Smooth muscle cell (in vitro differentiated cells): ENCODE results near the gene EIF5B. TPM values are rescaled to one million over a fixed set of nuclear protein-coding genes. Genes with fewer than 3 reads are reported as not detected.
"Not testable (repeated sequence)": the region's sequence is repeated elsewhere in the genome, so short reads cannot be mapped to it uniquely, and the experiment has no call there.

Experiments used
- DNase-seq: peaks from one replicate; lab custom pipeline; 2025; ENCODE audit not compliant: unreplicated experiment; lab: John Stamatoyannopoulos, UW
- H2AFZ ChIP-seq: fragments of 200-600 bp; sonication (generic); 2 replicates; pipeline ENCODE4 v1.6.0; 2016; ENCODE audit warnings: antibody characterized with exemption, low read depth, mild to moderate bottlenecking
- H3F3A ChIP-seq: fragments of 200-600 bp; sonication (generic); 2 replicates; pipeline ENCODE4 v1.6.0; 2017; ENCODE audit warnings: antibody characterized with exemption, low read depth
- H3K27ac ChIP-seq: fragments of 200-600 bp; sonication (generic); 2 replicates; pipeline ENCODE4 v1.5.1; 2016; ENCODE audit warnings: low read depth, mild to moderate bottlenecking
- H3K27me3 ChIP-seq: fragments of 200-600 bp; sonication (generic); 2 replicates; pipeline ENCODE4 v1.6.1; 2016; ENCODE audit warnings: low read depth, mild to moderate bottlenecking
- H3K36me3 ChIP-seq: fragments of 200-600 bp; sonication (generic); 2 replicates; pipeline ENCODE4 v1.5.1; 2016; ENCODE audit warnings: low read depth
- H3K4me1 ChIP-seq: fragments of 200-600 bp; sonication (generic); 2 replicates; pipeline ENCODE4 v1.5.1; 2016; ENCODE audit warnings: low read depth
- H3K4me2 ChIP-seq: fragments of 200-600 bp; sonication (generic); 2 replicates; pipeline ENCODE4 v1.6.0; 2016; ENCODE audit warnings: mild to moderate bottlenecking
- H3K4me3 ChIP-seq: fragments of 200-600 bp; sonication (generic); 2 replicates; pipeline ENCODE4 v1.5.1; 2016; ENCODE audit warnings: mild to moderate bottlenecking
- H3K79me2 ChIP-seq: fragments of 200-600 bp; sonication (generic); 2 replicates; pipeline ENCODE4 v1.6.0; 2016; ENCODE audit warnings: low read depth, mild to moderate bottlenecking
- H3K9ac ChIP-seq: fragments of 200-600 bp; sonication (generic); 2 replicates; pipeline ENCODE4 v1.6.0; 2016; ENCODE audit warnings: low read depth
- H3K9me3 ChIP-seq: fragments of 200-600 bp; sonication (generic); replicated peaks from 2 replicates; pipeline ENCODE4 v1.5.1; 2016; ENCODE audit warnings: low read depth
- H4K20me1 ChIP-seq: fragments of 200-600 bp; sonication (generic); 2 replicates; pipeline ENCODE4 v1.6.0; 2016; ENCODE audit warnings: low read depth
- CTCF ChIP-seq: fragments of 200-600 bp; sonication (generic); IDR thresholded peaks from 2 replicates; pipeline ENCODE4 v1.5.1; 2017; ENCODE audit warnings: borderline replicate concordance, mild to moderate bottlenecking, antibody characterized with exemption; ENCODE audit not compliant: insufficient read depth, poor library complexity, severe bottlenecking
- WGBS: methylation state at CpG from one replicate; pipeline ENCODE4 v1.1.7; 2016; ENCODE audit warnings: low lambda C conversion rate; 5-methylcytosine and 5-hydroxymethylcytosine counted together
- polyA plus RNA-seq: library from polyadenylated mRNA; unstranded; fragments of >200 nt; fragmentation: Nextera tagmentation; extraction: Ambion mirVana; gene quantifications from 2 replicates; pipeline ENCODE4 v1.2.1, GENCODE V29; 2016
- total RNA-seq: library from RNA; depleted of rRNA; stranded (reverse); fragments of >200 nt; gene quantifications from 2 replicates; pipeline ENCODE4 v1.2.3, GENCODE V29; 2014

Gene EIF5B
- 23.3 and 29.2 TPM in 2 replicates for total RNA-seq
- 17.1 and 21.7 TPM in 2 replicates for polyA plus RNA-seq

- peaks cover 84% of the 10 kb centered on the region for H3K79me2 ChIP-seq
- WGBS = under 1% methylated on average over 87 of the region's 87 CpGs
Measured at GRCh38 chr2:99337113-99338028, at the start of gene EIF5B. Gene EIF5B, plus strand, starts transcription at chr2:99337389. Its CDS starts 166 bp downstream, at chr2:99337555.

GRCh38 chr2:99297994-99298393, 39.2 kb upstream of the EIF5B start:
- no peak for DNase-seq

More at GRCh38 chr2:99337113-99338028, at the start of gene EIF5B:
- no peaks in the 10 kb centered on the region for H3F3A ChIP-seq
- peaks cover 50% of the 10 kb centered on the region for H4K20me1 ChIP-seq
- peak within 1 kb of the TSS; percentile 95 for H2AFZ ChIP-seq
- DNase-seq = peak; percentile 80
- H3K27me3 ChIP-seq = no peaks in the 10 kb centered on the region
- H3K4me2 ChIP-seq = peak within 1 kb of the TSS; percentile 93
- H3K4me3 ChIP-seq = peak within 1 kb of the TSS; percentile 71
- no peaks in the 10 kb centered on the region for H3K9me3 ChIP-seq
- H3K36me3 ChIP-seq = no peaks in the 10 kb centered on the region
- peak within 1 kb of the TSS; percentile 87 for H3K27ac ChIP-seq
- H3K4me1 ChIP-seq = peaks cover 18% of the 10 kb centered on the region
- peak; percentile 37 for TF ChIP-seq CTCF
- peak within 1 kb of the TSS; percentile 81 for H3K9ac ChIP-seq

DNA sequence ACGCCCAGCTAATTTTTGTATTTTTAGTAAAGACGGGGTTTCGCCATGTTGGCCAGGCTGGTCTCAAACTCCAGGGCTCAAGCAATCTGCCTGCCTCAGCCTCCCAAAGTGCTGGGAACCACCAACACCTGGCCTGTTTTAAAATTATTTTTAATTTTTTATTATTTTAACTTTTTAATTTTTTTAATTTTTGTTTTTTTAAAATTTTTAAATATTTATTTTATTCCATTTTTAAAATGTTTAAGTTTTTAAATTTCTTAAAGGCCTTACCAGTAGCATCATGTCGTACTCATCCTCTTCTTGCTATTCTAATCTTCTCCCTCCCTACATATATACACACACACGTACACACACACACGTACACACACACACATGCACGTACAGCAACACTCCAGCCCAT, 37.6 kb upstream of the EIF5B start:
- H3K27me3 ChIP-seq = no peaks in the 10 kb centered on the region
- no peaks in the 10 kb centered on the region for H3K79me2 ChIP-seq
- no peak for DNase-seq
- no peak overlapping the region for H3K4me3 ChIP-seq
- no peak overlapping the region for H2AFZ ChIP-seq
- H3K36me3 ChIP-seq = no peaks in the 10 kb centered on the region
- H3K27ac ChIP-seq = no peak overlapping the region
- H3K9ac ChIP-seq = no peak overlapping the region
- no peaks in the 10 kb centered on the region for H3K9me3 ChIP-seq
- no peaks in the 10 kb centered on the region for H3K4me1 ChIP-seq
- no peak for TF ChIP-seq CTCF
- 97% methylated on average over 7 of the region's 7 CpGs for WGBS
- H4K20me1 ChIP-seq = no peaks in the 10 kb centered on the region
- no peak overlapping the region for H3K4me2 ChIP-seq
- no peaks in the 10 kb centered on the region for H3F3A ChIP-seq

More at GRCh38 chr2:99297994-99298393, 39.2 kb upstream of the EIF5B start:
- no peak for TF ChIP-seq CTCF
- WGBS = 70% methylated on average over 2 of the region's 2 CpGs
- H3K4me2 ChIP-seq = no peak overlapping the region
- H3K79me2 ChIP-seq = no peaks in the 10 kb centered on the region
- H3K4me1 ChIP-seq = no peaks in the 10 kb centered on the region
- H3K9ac ChIP-seq = no peak overlapping the region
- no peak overlapping the region for H3K27ac ChIP-seq
- H4K20me1 ChIP-seq = no peaks in the 10 kb centered on the region
- no peaks in the 10 kb centered on the region for H3K9me3 ChIP-seq
- no peak overlapping the region for H3K4me3 ChIP-seq
- H3K27me3 ChIP-seq = no peaks in the 10 kb centered on the region
- H2AFZ ChIP-seq = no peak overlapping the region
- H3F3A ChIP-seq = no peaks in the 10 kb centered on the region
- H3K36me3 ChIP-seq = no peaks in the 10 kb centered on the region

DNA sequence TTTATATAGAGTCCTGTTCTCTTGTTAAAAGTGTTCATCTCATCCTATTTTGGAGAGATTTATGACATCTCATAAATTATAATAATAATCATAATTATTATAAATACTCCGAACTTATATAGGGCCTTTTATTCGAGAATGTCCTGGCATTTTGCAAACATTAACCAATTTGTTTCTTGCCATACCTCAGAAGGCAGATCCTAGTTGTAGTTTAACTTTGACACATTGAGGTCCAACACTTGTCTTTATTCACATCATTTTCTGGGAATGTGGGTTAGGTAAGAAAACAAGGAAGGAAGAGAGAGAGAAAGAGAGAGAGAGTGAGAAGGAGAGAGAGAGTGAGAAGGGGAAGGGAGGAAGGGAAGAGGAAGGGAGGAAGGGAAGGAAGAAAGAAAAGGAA, 36.1 kb upstream of the EIF5B start, which contains the start of gene LYG1:
TSS of gene LYG1 (minus strand) at position 101 of the 400 bp plus-strand sequence. CDS start 5,527 bp downstream, outside the sequence.
- not testable (repeated sequence) for H3K79me2 ChIP-seq, H3K9ac ChIP-seq, H3K9me3 ChIP-seq, H3K36me3 ChIP-seq, H3K27me3 ChIP-seq, H3K4me3 ChIP-seq, H4K20me1 ChIP-seq, H3F3A ChIP-seq, H2AFZ ChIP-seq, H3K4me2 ChIP-seq, H3K27ac ChIP-seq, DNase-seq, H3K4me1 ChIP-seq
- WGBS = 96% methylated on average over 2 of the region's 2 CpGs
